Measurements from ENCODE around the gene ZEB2.

The ZEB2 gene

DNA sequence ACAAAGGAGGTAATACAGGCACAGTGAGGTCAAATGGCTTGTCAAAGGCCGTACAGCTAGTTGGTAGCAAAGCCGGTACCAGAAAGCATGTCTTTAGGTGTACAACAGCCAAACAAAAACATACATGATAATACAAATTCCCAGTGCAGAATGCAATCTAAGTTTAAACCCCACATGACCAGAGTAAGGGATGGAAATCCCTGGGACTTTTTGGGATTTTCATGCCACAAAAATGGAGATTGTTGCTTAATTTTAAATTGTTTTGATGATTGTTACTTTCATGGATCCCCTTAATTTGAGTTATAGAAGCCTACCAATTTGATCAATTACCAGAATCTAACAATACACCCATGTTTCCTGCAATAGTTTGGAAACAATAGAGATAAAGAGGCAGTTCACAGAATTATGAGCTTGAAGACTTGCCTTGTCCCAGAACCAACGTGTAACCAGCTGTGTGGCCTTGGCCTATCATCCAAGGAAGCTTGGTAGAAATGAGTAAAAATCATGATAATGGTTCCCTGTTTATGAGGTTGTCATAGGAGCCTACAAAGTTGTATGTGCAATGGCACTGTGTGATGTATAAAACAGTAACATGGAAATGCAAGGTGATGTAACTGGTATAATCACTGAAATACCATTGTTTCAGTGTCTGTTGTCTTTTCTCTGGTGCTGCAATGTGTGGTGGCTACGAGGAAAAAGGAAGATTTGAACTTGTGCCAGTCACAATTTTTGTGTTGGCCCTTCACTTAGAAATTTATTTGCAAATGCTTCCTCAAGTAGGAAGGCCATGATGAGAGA is 85.3 kb downstream of the ZEB2 start:
- Histone ChIP-seq H3K27me3 (ENCODE audit: low read length) (no peaks in the 10 kb centered on the region), H3K27ac (ENCODE audit: low read depth, low read length) (no peak overlapping the region), H3F3A (ENCODE audit: insufficient read depth) (no peaks in the 10 kb centered on the region), H3K9me2 (replicated peaks; ENCODE audit: insufficient read depth, low read length) (no peaks in the 10 kb centered on the region), H3K4me3 (ENCODE audit: insufficient read depth, low read length, poor library complexity, severe bottlenecking) (no peak overlapping the region), H2AFZ (ENCODE audit: low read depth, low read length, severe bottlenecking) (no peak overlapping the region), H3K36me3 (ENCODE audit: low read length) (no peaks in the 10 kb centered on the region), H4K20me1 (ENCODE audit: low read depth, low read length) (no peaks in the 10 kb centered on the region), H3K9ac (ENCODE audit: low read length) (no peak overlapping the region), H3K4me2 (ENCODE audit: low read depth, low read length, poor library complexity, severe bottlenecking) (no peak overlapping the region), H3K79me2 (ENCODE audit: insufficient read depth, low read length) (no peaks in the 10 kb centered on the region), H3K9me3 (ENCODE audit: insufficient read depth, low read length) (no peaks in the 10 kb centered on the region)
- TF ChIP-seq EZH2phosphoT487 (conservative IDR thresholded peaks at IDR 0.05; ENCODE audit: low read length): no peak
- TF ChIP-seq, protein P1, sequence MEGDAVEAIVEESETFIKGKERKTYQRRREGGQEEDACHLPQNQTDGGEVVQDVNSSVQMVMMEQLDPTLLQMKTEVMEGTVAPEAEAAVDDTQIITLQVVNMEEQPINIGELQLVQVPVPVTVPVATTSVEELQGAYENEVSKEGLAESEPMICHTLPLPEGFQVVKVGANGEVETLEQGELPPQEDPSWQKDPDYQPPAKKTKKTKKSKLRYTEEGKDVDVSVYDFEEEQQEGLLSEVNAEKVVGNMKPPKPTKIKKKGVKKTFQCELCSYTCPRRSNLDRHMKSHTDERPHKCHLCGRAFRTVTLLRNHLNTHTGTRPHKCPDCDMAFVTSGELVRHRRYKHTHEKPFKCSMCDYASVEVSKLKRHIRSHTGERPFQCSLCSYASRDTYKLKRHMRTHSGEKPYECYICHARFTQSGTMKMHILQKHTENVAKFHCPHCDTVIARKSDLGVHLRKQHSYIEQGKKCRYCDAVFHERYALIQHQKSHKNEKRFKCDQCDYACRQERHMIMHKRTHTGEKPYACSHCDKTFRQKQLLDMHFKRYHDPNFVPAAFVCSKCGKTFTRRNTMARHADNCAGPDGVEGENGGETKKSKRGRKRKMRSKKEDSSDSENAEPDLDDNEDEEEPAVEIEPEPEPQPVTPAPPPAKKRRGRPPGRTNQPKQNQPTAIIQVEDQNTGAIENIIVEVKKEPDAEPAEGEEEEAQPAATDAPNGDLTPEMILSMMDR (IDR thresholded peaks at IDR 0.05; ENCODE audit: insufficient read depth, low read length, poor library complexity, severe bottlenecking): no peak

GRCh38 chr2:144432921-144433320 is 87.0 kb downstream of the ZEB2 start:
- Histone ChIP-seq H3K27me3 (ENCODE audit: low read length) (no peaks in the 10 kb centered on the region), H3K4me3 (ENCODE audit: insufficient read depth, low read length, poor library complexity, severe bottlenecking) (no peak overlapping the region), H3K79me2 (ENCODE audit: insufficient read depth, low read length) (no peaks in the 10 kb centered on the region), H3K9me3 (ENCODE audit: insufficient read depth, low read length) (no peaks in the 10 kb centered on the region), H4K20me1 (ENCODE audit: low read depth, low read length) (no peaks in the 10 kb centered on the region), H3K4me2 (ENCODE audit: low read depth, low read length, poor library complexity, severe bottlenecking) (no peak overlapping the region), H3K9me2 (replicated peaks; ENCODE audit: insufficient read depth, low read length) (no peaks in the 10 kb centered on the region), H2AFZ (ENCODE audit: low read depth, low read length, severe bottlenecking) (no peak overlapping the region), H3F3A (ENCODE audit: insufficient read depth) (no peaks in the 10 kb centered on the region), H3K27ac (ENCODE audit: low read depth, low read length) (no peak overlapping the region), H3K36me3 (ENCODE audit: low read length) (no peaks in the 10 kb centered on the region), H3K9ac (ENCODE audit: low read length) (no peak overlapping the region)
- TF ChIP-seq, protein P1 (IDR thresholded peaks at IDR 0.05; ENCODE audit: insufficient read depth, low read length, poor library complexity, severe bottlenecking): no peak
- TF ChIP-seq EZH2phosphoT487 (conservative IDR thresholded peaks at IDR 0.05; ENCODE audit: low read length): no peak

- Histone ChIP-seq H3K79me2 (ENCODE audit: insufficient read depth, low read length) (no peaks in the 10 kb centered on the region), H3K27ac (ENCODE audit: low read depth, low read length) (no peak overlapping the region), H3K4me2 (ENCODE audit: low read depth, low read length, poor library complexity, severe bottlenecking) (no peak overlapping the region), H3K27me3 (ENCODE audit: low read length) (no peaks in the 10 kb centered on the region), H4K20me1 (ENCODE audit: low read depth, low read length) (no peaks in the 10 kb centered on the region), H3K9me2 (replicated peaks; ENCODE audit: insufficient read depth, low read length) (no peaks in the 10 kb centered on the region), H3K4me3 (ENCODE audit: insufficient read depth, low read length, poor library complexity, severe bottlenecking) (no peak overlapping the region), H3K9me3 (ENCODE audit: insufficient read depth, low read length) (no peaks in the 10 kb centered on the region), H3K9ac (ENCODE audit: low read length) (no peak overlapping the region), H2AFZ (ENCODE audit: low read depth, low read length, severe bottlenecking) (no peak overlapping the region), H3F3A (ENCODE audit: insufficient read depth) (no peaks in the 10 kb centered on the region), H3K36me3 (ENCODE audit: low read length) (no peaks in the 10 kb centered on the region)
- TF ChIP-seq, protein P1 (IDR thresholded peaks at IDR 0.05; ENCODE audit: insufficient read depth, low read length, poor library complexity, severe bottlenecking): no peak
- TF ChIP-seq EZH2phosphoT487 (conservative IDR thresholded peaks at IDR 0.05; ENCODE audit: low read length): no peak
Measured at GRCh38 chr2:144431998-144432397, 87.9 kb downstream of the ZEB2 start.

Measured in SU-DHL-6 (cell line).